Activated CD4-positive, alpha-beta T cell treated with anti-CD3 and anti-CD28 coated beads, Interleukin-2, Interleukin-4, amounts not matched to agents 100 ng/mL and 50 ng/mL, durations not matched to agents 16 hours and 8 hours (primary cell): Measurements from ENCODE around the gene LHFPL3.
"Not testable (repeated sequence)": the region's sequence is repeated elsewhere in the genome, so short reads cannot be mapped to it uniquely, and the experiment has no call there.

ENCODE experiments used
- DNase-seq: peaks from one replicate; pipeline ENCODE4 v3.0.0-alpha.2; 2020; ENCODE audit warnings: low spot score

The LHFPL3 gene

GRCh38 chr7:104595591-104595990 is 267.2 kb downstream of the LHFPL3 start:
- not testable (repeated sequence) for DNase-seq

- DNase-seq, result no peak
Measured at GRCh38 chr7:104603957-104604356, 275.6 kb downstream of the LHFPL3 start.

DNA sequence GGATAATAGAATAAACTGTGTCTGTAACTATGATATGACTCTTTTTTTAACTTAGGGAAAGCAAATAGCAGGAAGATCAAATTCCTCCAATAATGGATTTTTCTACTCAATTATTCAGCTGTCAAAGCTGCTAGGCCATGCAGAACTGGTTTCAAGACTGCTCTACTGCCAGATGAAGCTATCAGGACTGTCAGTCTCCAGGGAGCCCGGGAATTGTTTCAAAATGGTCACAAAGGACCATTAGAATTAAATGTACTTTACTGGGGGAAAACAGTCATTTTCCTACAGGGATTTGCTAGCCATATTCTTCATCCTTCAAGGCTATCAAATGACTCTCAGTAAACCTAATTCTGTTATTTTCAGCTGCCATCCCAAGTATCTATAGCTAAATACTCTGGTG is 276.3 kb downstream of the LHFPL3 start:
- no peak for DNase-seq

DNA sequence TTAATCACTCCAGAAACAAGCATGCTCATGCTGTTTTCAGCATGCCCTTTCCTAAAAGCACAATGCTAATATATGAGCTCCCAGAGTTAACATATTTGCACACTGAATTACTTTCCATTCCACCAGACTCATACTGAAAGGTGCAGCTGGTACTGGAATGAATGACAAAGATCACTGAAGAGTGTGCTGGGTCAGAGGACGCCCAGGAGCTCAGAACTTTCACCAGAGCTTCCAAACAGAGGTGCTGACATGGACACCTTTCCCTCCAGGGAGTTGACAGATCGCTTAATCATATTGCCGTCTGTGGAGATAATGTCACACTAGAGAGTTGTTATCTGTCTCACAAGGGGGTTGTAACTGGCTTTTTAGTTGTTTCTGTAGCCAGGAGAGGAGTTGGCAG is 292.9 kb downstream of the LHFPL3 start:
- DNase-seq, result peak; percentile 16

DNA sequence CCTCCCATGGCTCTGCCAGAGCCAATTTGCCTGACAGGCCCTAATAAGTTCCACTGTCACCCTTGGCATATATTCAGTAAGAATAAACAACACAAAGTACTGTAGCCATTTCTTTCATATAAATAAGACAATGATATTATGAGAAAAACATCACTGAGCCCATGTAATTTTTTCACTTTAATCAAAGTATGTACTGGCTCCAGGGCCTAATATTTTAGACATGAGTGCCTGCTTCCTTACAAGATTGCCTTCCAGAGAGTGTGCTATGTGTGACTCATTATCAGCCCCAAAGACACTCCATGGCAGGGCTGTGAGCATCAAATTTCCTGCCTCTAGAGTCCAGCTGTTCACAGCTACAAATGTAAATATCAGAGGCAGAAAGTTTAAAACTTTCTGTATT is 297.6 kb downstream of the LHFPL3 start:
- no peak for DNase-seq

GRCh38 chr7:104627516-104627915 is 299.1 kb downstream of the LHFPL3 start:
- peak; percentile 9 for DNase-seq

DNA sequence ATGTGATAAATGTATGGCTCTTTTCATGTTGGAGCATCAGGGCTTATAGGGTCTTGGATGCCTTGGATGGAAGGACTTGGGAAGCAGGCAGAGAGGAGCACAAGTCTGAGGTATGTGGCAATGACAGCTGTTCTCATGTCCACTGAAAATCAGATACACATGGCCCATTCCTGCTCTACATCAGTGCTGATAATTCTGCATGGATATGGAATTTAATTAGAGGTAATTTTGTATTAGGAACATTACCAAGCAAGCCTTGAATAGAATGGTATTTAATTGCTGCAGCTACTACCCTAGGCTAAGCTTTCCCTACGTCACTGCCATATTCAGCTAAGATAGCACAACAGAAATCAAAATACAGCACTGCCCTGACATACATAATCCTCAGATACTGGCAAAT is 299.6 kb downstream of the LHFPL3 start:
- DNase-seq, result no peak

- DNase-seq, result no peak
Measured at GRCh38 chr7:104629408-104629807, 301.0 kb downstream of the LHFPL3 start.

GRCh38 chr7:104640506-104640905 is 312.1 kb downstream of the LHFPL3 start:
- no peak for DNase-seq

- DNase-seq, result no peak
Measured at GRCh38 chr7:104642560-104642959, 314.2 kb downstream of the LHFPL3 start.

- DNase-seq, result peak; percentile 3
Measured at GRCh38 chr7:104643587-104644217, 315.3 kb downstream of the LHFPL3 start.

DNA sequence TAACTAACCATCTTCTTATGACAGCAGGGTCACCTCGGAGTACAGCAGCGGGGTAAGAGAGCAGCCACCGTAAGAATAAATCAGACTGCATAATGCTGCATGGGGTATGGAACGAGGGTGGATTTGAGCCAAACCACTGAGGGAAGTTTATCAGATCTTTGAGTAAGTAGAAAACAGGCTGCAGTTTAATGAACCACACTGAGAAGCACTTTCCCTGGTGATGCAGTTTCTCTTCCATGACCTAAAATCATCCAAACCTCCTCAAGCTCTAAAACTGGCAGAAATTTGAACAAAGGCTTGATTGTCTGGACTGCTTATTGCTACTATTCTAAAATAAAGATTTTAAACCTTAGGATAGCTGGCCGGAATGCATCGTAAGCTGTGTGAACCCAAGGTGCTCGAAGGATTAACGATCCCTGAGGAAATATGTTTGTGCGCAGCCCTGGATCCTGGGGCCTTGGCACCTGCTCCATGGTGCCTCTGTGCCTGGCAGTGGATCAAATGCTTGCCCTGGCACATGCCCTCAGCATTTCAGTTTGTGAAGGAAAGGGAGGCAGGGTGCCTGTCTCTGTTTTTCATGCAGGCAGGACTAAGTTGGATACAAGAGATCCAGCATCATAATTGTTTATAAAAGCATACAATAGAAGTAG is 322.7 kb downstream of the LHFPL3 start:
- DNase-seq, result no peak

DNA sequence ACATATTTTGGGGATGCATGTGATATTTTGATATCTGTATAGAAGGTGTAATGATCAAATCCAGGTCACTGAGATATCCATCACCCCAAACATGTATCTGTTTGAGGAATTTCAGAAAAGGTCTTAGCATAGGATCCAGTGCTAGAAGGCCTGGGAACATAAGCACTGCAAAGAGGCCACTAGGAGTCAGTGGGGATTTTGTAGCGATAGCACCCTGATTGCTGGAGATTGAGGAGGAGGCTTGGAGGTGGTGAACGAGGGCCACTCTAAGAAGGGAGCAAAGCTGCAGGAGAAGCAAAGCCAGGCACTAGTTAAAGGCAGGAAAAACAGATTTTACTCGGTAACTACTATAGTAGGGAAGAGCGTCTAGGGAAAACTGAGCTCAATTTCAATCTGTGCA is 324.0 kb downstream of the LHFPL3 start:
- DNase-seq, result no peak

DNA sequence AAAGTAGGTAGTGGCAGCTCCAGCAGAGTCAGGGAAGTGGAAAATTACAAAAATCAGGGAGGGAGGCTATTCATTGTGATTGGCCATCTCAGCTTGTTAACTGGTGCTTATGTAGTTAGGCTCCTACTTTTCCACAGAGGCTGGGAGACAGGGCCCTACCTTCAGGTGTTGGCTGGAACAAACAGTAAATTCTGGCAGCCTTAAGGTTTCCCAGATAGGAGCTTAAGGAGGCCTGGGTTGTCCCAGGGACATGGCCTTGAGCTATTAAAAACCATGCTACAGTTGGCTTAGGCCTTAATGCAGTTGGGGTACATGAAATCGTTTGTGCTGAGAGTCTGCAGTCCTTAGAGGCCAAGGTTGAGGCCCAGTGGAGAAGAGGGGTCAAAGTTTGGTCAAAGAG is 324.5 kb downstream of the LHFPL3 start:
- DNase-seq, result no peak

DNA sequence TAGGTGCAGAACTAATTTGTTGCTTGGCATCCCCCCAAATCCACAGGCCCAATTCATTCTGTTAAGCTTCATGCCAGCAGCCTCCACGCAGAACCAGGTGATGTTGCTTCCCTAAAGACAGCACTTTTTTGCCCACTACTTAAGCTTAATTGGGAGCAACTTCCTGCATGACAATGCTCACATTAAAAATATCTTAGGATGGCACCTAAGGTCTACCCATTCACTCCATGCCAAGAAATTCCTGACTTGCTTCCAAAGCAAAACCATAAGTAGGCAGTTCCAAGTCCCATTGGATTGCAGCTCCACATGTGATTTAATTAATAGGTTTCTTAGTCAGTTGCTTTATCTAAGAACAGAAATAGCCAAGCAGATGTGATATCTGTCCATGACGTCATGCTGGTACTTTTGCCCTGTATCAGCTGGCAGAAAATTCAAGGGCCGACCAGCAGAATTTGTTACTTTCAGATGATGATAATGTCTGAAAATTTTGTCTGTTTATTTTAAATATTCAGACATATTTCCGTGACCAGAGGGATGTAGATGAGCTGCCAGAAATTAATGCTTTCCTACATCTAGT is 325.5 kb downstream of the LHFPL3 start:
- DNase-seq, result no peak

- DNase-seq, result no peak
Measured at GRCh38 chr7:104655592-104655991, 327.2 kb downstream of the LHFPL3 start.

DNA sequence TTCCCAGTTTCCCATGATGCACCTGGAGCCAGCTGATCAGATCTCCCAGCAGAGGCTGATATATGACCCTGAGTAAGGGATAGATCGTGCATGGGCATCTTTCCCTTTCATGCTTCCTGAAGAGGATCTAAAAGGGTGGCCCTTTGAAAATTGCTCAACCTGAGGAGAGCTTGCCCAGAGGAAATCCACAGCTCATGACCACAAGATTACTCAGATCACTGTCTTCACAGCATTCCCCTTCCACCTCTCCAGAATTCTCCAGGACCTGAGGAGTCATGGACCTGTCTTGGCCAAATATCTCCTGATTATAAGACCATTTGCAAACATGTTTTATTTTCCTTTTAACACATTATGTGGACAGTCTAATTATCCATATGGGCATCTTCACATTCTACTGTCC is 328.1 kb downstream of the LHFPL3 start:
- no peak for DNase-seq

GRCh38 chr7:104657134-104657533 is 328.7 kb downstream of the LHFPL3 start:
- no peak for DNase-seq

GRCh38 chr7:104661575-104661974 is 333.2 kb downstream of the LHFPL3 start:
- no peak for DNase-seq

DNA sequence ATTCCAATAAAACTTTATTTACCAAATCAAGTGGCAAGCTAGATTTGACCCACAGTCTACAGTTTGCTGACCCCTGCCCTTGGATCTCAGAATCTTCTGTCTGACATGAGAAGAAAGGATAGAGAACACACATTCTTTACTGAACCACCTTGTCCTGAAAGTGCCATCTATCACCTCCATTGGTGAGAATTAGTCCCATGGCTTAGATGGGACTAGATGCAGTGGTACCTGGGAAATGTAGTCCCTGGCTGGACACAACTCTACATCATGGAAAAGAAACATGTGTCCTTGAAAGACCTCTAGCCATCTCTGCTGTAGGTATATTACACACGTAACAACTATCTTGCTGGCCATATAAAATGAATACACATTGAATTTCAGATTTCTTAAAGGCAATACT is 336.2 kb downstream of the LHFPL3 start:
- DNase-seq, result no peak

DNA sequence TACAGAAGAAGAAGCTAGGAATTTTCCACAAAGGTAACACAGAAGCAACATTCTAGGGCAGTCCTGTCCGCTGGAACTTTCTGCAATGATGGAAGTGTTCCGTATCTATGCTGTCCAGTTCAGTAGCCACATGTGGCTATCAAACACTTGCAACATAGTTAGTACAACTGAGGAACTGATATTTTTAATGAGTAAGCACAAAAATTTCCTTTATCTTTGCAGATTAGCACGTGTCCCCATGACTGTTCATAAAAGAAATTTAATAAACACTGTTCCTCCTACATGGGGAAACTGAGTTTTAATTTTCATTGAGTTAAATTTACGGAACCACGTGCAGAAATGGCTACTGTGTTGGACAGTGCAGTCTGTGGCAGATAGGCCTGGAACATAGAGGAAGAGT is 349.2 kb downstream of the LHFPL3 start:
- DNase-seq, result no peak

GRCh38 chr7:104679085-104679484 is 350.7 kb downstream of the LHFPL3 start:
- no peak for DNase-seq

DNA sequence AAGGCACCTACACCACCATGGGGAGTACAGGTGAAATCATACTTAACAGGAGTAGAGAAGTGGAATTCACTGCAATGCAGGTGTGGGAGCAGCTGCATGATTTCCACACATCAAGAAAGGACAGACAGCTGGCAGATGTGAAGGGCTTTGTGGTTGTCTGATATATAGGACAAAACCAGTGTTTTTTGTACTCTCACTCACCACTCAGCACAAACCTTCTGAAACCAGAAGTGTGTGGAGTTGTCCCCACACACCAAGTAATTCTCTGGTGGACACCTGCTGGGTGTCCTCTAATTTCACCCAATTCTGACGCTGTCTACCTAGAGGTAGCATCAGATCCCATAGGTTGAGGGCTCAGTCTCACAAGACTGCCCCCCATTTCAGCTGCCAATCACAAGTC is 357.9 kb downstream of the LHFPL3 start:
- DNase-seq, result no peak

DNA sequence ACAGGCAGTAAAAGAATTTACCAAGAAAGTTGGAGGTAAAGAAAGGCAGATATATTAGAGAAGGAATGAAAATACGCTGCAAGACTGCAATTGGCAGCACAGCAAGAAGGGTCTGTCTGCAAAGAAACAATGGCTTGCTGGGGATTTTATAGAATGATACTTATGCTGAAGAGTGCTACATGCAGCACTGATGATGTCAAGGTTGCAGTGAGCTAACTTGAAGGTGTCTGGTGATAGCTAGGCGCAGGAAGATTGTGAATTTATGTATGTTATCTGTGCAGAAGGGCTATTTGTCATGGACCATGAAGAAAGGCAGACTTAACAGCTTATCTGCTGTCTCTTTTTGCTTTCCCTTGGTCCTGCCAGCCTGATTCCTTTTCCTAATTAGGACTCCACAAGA is 366.3 kb downstream of the LHFPL3 start:
- no peak for DNase-seq
